SK-N-MC (cell line): Measurements from ENCODE around the gene BLOC1S6.

Experiments
- DNase-seq: peaks from one replicate; pipeline ENCODE4 v3.0.0-alpha.2; 2011; ENCODE audit warnings: low read depth, low spot score
- H3K27ac ChIP-seq: fragments of 200-600 bp; sonication (generic); 2 replicates; pipeline ENCODE4 v1.5.1; 2016; ENCODE audit warnings: mixed run types
- H3K36me3 ChIP-seq: fragments of 200-600 bp; sonication (generic); 2 replicates; pipeline ENCODE4 v1.6.1; 2017; ENCODE audit warnings: antibody characterized with exemption, low read length, mixed read lengths; ENCODE audit not compliant: insufficient read depth
- H3K4me3 ChIP-seq: fragments of 200-600 bp; sonication (generic); 2 replicates; pipeline ENCODE4 v1.5.1; 2016
- H3K9ac ChIP-seq: fragments of 200-600 bp; sonication (generic); 2 replicates; pipeline ENCODE4 v1.8.0; 2017; ENCODE audit warnings: mixed run types, mixed read lengths; ENCODE audit not compliant: insufficient read length
- H3K9me3 ChIP-seq: fragments of 200-600 bp; sonication (generic); 2 replicates; pipeline ENCODE4 v1.6.1; 2017; ENCODE audit warnings: low read depth, mild to moderate bottlenecking, antibody characterized with exemption, low read length, moderate library complexity, mixed read lengths
- EZH2 ChIP-seq: fragments of 200-600 bp; sonication (generic); IDR thresholded peaks from one replicate; pipeline ENCODE4 v1.6.1; 2017; ENCODE audit warnings: antibody characterized with exemption
- FOXP2 ChIP-seq: optimal IDR thresholded peaks from 2 replicates; pipeline ENCODE3; 2011; ENCODE audit warnings: mild to moderate bottlenecking, moderate library complexity; ENCODE audit not compliant: insufficient read depth; ENCODE audit errors: extremely low read length, control extremely low read depth
- POLR2AphosphoS5 ChIP-seq: IDR thresholded peaks from 2 replicates; pipeline ENCODE4 v1.6.1; 2012; ENCODE audit warnings: mild to moderate bottlenecking, low read depth, low read length, borderline replicate concordance

The BLOC1S6 gene

GRCh38 chr15:45550436-45550835 is 36.7 kb upstream of the BLOC1S6 start:
- TF ChIP-seq POLR2AphosphoS5 (no peak), EZH2 (no peak), FOXP2 (no peak)
- no peak overlapping the region for H3K9ac ChIP-seq
- no peak overlapping the region for H3K4me3 ChIP-seq
- no peaks in the 10 kb centered on the region for H3K9me3 ChIP-seq
- H3K36me3 ChIP-seq = no peaks in the 10 kb centered on the region
- H3K27ac ChIP-seq = no peak overlapping the region
- no peak for DNase-seq

DNA sequence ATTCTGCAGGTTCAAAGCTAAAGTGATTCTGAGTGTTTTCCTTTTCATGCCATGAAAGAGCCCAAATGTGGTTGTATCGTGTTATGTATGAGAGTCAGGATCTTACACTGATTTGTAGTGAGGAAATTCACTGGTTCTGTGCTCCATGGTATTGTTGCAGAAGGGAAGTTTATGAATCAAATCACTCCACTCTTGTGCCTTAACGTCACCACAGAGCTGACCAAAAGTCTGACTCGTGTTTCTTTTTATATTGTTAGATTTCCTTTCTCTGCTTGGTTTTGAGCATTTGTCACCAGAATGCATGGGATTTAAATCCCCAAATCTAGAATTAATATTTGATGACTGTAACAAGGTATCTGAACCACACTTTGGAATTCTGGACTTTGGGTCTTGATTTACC is 35.5 kb upstream of the BLOC1S6 start:
- H3K9me3 ChIP-seq = no peaks in the 10 kb centered on the region
- no peak overlapping the region for H3K27ac ChIP-seq
- no peak overlapping the region for H3K9ac ChIP-seq
- H3K4me3 ChIP-seq = no peak overlapping the region
- no peaks in the 10 kb centered on the region for H3K36me3 ChIP-seq
- TF ChIP-seq POLR2AphosphoS5 (no peak), FOXP2 (no peak), EZH2 (no peak)
- no peak for DNase-seq

DNA sequence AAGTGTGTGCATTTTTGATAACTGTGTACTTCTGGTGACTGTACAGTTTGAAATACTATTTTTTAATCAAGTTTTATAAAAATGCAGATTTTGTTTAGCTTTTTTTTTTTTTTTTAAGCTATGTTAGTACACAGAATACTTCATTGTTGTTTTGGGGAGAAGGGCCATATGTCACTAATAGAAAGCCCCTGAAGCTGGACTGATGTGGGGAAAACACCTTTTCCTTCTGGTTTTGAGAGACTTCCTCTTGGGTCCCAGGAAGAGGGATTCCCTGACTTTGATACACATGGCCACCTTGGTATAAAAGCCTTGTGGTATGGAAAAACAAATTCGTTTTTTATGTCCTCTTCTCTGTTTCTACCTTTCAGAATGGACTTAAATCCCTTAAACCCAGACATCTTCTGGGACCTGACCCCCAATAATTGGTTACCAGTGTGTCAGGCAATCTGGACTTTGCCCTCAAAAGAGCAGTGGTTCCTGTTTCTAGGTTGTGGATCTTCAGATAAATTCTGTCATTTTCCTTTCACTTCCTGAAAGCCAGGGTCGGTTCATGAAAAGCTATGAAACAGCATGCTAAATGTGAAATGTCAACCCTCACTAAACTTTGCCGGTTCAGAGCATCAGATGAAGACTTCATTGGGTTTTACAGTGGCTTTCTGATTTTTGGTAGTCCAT is 31.1 kb upstream of the BLOC1S6 start:
- no peak overlapping the region for H3K27ac ChIP-seq
- H3K9ac ChIP-seq = no peak overlapping the region
- DNase-seq = no peak
- no peaks in the 10 kb centered on the region for H3K36me3 ChIP-seq
- H3K4me3 ChIP-seq = no peak overlapping the region
- H3K9me3 ChIP-seq = no peaks in the 10 kb centered on the region
- TF ChIP-seq POLR2AphosphoS5 = no peak
- TF ChIP-seq EZH2 = no peak
- no peak for TF ChIP-seq FOXP2

DNA sequence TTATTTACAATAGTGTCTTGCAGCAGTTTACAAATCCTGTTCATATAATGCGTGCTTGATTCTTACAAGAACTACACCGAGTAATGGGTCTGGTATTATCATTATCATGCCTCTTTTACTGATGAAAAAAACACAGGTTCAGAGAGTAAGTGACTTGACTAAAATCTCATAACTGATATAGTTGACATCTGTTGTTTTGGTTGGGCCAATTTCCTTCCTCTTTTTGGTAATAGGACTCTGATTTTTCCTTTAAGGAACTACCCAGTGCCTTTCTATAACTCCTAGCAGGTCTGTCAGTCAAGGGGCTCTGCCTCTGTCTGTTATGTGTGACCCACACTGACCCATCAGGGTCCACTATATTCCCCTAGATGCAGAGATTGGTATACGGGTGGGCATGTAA is 14.6 kb upstream of the BLOC1S6 start:
- Histone ChIP-seq H3K27ac (no peak overlapping the region), H3K9ac (no peak overlapping the region), H3K4me3 (no peak overlapping the region), H3K36me3 (no peaks in the 10 kb centered on the region), H3K9me3 (no peaks in the 10 kb centered on the region)
- no peak for DNase-seq
- TF ChIP-seq POLR2AphosphoS5 = no peak
- no peak for TF ChIP-seq EZH2
- TF ChIP-seq FOXP2 = no peak

GRCh38 chr15:45573961-45574629 is 13.1 kb upstream of the BLOC1S6 start:
- H3K27ac ChIP-seq = no peak overlapping the region
- DNase-seq = no peak
- no peaks in the 10 kb centered on the region for H3K36me3 ChIP-seq
- no peak overlapping the region for H3K9ac ChIP-seq
- no peak overlapping the region for H3K4me3 ChIP-seq
- TF ChIP-seq EZH2 (no peak), POLR2AphosphoS5 (no peak), FOXP2 (no peak)
- no peaks in the 10 kb centered on the region for H3K9me3 ChIP-seq

DNA sequence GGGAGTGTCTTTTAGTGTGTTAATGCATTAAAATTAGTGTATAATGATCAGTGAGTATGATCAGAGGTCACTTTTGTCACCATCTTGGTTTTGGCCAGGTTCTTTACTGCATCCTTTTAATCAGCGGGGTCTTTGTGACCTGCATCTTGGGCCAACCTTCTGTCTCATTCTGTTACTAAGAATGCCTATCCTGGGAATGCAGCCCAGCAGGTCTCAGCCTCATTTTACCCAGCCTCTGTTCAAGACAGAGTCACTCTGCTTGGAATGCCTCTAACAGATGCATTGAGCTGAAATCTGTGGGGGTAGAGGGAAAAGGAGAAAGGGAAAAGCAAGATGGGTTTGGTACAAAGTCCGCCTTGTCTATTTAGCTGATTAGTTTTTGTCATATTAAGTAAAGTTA is 5.3 kb upstream of the BLOC1S6 start:
- Histone ChIP-seq H3K9ac (no peak overlapping the region), H3K36me3 (no peaks in the 10 kb centered on the region), H3K4me3 (no peak overlapping the region), H3K9me3 (no peaks in the 10 kb centered on the region), H3K27ac (no peak overlapping the region)
- no peak for DNase-seq
- TF ChIP-seq FOXP2 (no peak), EZH2 (no peak)

- H3K36me3 ChIP-seq = no peaks in the 10 kb centered on the region
- H3K27ac ChIP-seq = no peak overlapping the region
- no peak overlapping the region for H3K9ac ChIP-seq
- TF ChIP-seq POLR2AphosphoS5 = no peak
- TF ChIP-seq EZH2 = no peak
- no peak for TF ChIP-seq FOXP2
- H3K9me3 ChIP-seq = no peaks in the 10 kb centered on the region
- H3K4me3 ChIP-seq = no peak overlapping the region
- no peak for DNase-seq
Measured at GRCh38 chr15:45583731-45584639, 3.2 kb upstream of the BLOC1S6 start.

- 0 out of 2 replicates have a peak overlapping the region, but pooled peaks have one; percentile 96 for H3K27ac ChIP-seq
- H3K9me3 ChIP-seq = no peaks in the 10 kb centered on the region
- peak overlapping the region; percentile 98 for H3K9ac ChIP-seq
- TF ChIP-seq FOXP2 = no peak
- TF ChIP-seq EZH2 = no peak
- no peak for DNase-seq
- H3K36me3 ChIP-seq = no peaks in the 10 kb centered on the region
- peak overlapping the region; percentile 94; the same call in 1 of the 2 replicates for H3K4me3 ChIP-seq
Measured at GRCh38 chr15:45585069-45585791, 1.9 kb upstream of the BLOC1S6 start.
